HepG2 (cell line): Measurements from ENCODE around the gene IER2. TPM values are rescaled to one million over a fixed set of nuclear protein-coding genes. Genes with fewer than 3 reads are reported as not detected.

Experiments used
- AKAP8 ChIP-seq: sonication (generic); formaldehyde crosslinking; IDR thresholded peaks from 2 replicates; pipeline ENCODE4 v1.5.1; 2020; ENCODE audit warnings: mild to moderate bottlenecking, missing genetic modification reagents
- ATF7 ChIP-seq, 2 experiments: fragments of 450-650 bp in 1 of 2; sonication (generic) in 1 of 2; formaldehyde crosslinking in 1 of 2; IDR thresholded peaks; 2 replicates each; pipeline versions ENCODE4 v1.4.0 to v1.6.1; 2016 to 2020; ENCODE audit warnings: antibody characterized with exemption in 1 of 2, mild to moderate bottlenecking in 1 of 2, missing genetic modification reagents in 1 of 2
- ATF7-NPFF ChIP-seq: sonication (generic); formaldehyde crosslinking; IDR thresholded peaks from 2 replicates; pipeline ENCODE4 v1.8.1; 2023; ENCODE audit warnings: mild to moderate bottlenecking, low read depth, missing genetic modification reagents, moderate library complexity
- DNMT3B ChIP-seq: conservative IDR thresholded peaks from 2 replicates; pipeline ENCODE4 v1.6.1; 2016; ENCODE audit warnings: missing biosample characterization, control low read depth
- HDAC1 ChIP-seq: sonication (generic); formaldehyde crosslinking; IDR thresholded peaks from 2 replicates; pipeline ENCODE4 v1.5.1; 2020; ENCODE audit warnings: mild to moderate bottlenecking, missing genetic modification reagents
- KMT2B ChIP-seq: IDR thresholded peaks from 2 replicates; pipeline ENCODE4 v1.6.1; 2016; ENCODE audit warnings: missing genetic modification reagents, missing compliant biosample characterization
- MAZ ChIP-seq, 2 experiments: sonication (generic) in 1 of 2; formaldehyde crosslinking in 1 of 2; IDR thresholded peaks; 2 replicates each; pipeline versions ENCODE4 v1.5.0 to v1.6.1; 2012 to 2020; ENCODE audit warnings: low read depth in 2 of 2, mild to moderate bottlenecking in 2 of 2, borderline replicate concordance in 1 of 2, improper control_type of control experiment in 1 of 2, low read length in 1 of 2, missing genetic modification reagents in 1 of 2, moderate library complexity in 1 of 2
- PLRG1 ChIP-seq: fragments of 450-650 bp; conservative IDR thresholded peaks from 2 replicates; pipeline ENCODE4 v1.6.1; 2016
- PRDM10 ChIP-seq: sonication (generic); formaldehyde crosslinking; IDR thresholded peaks from 2 replicates; pipeline ENCODE4 v1.4.0; 2020; ENCODE audit warnings: low read depth, missing genetic modification reagents
- ZNF326 ChIP-seq: sonication (generic); formaldehyde crosslinking; IDR thresholded peaks from 2 replicates; pipeline ENCODE4 v1.4.0; 2020; ENCODE audit warnings: missing genetic modification reagents, borderline replicate concordance
- ZNF512 ChIP-seq: sonication (generic); formaldehyde crosslinking; IDR thresholded peaks from 2 replicates; pipeline ENCODE4 v1.4.0; 2020; ENCODE audit warnings: mild to moderate bottlenecking, missing genetic modification reagents
- ZNF562 ChIP-seq: sonication (generic); formaldehyde crosslinking; IDR thresholded peaks from 2 replicates; pipeline ENCODE4 v1.8.0; 2022; ENCODE audit warnings: missing genetic modification reagents, borderline replicate concordance
- ZNF569 ChIP-seq: sonication (generic); formaldehyde crosslinking; IDR thresholded peaks from 2 replicates; pipeline ENCODE4 v1.5.0; 2020; ENCODE audit warnings: mild to moderate bottlenecking, missing genetic modification reagents, moderate library complexity, borderline replicate concordance
- ZNF570 ChIP-seq: sonication (generic); formaldehyde crosslinking; IDR thresholded peaks from 2 replicates; pipeline ENCODE4 v1.4.0; 2020; ENCODE audit warnings: mild to moderate bottlenecking, missing genetic modification reagents, borderline replicate concordance
- ZNF747 ChIP-seq: sonication (generic); formaldehyde crosslinking; IDR thresholded peaks from 2 replicates; pipeline ENCODE4 v1.8.1; 2023; ENCODE audit warnings: missing genetic modification reagents, mild to moderate bottlenecking, borderline replicate concordance
- ZNF768 ChIP-seq: sonication (generic); formaldehyde crosslinking; IDR thresholded peaks from 2 replicates; pipeline ENCODE4 v1.4.0; 2020; ENCODE audit warnings: missing genetic modification reagents
- polyA plus RNA-seq, 8 experiments: library from polyadenylated mRNA; depleted of rRNA in 3 of 8; stranded (reverse) in 7 of 8; unstranded in 1 of 8; fragments of >200 nt; fragmentation: Illumina TruSeq in 4 of 8; extraction: Trizol in 4 of 8; gene quantifications; 2 replicates each; pipeline versions ENCODE4 v1.2.1 to v1.2.3, GENCODE V29; 2011 to 2016; ENCODE audit warnings: low read depth in 4 of 8, missing spikeins in 1 of 8, mixed read lengths in 1 of 8; ENCODE audit not compliant: insufficient read depth in 1 of 8
- total RNA-seq, 5 experiments: library from RNA; depleted of rRNA; stranded (reverse); fragments of >200 nt; fragmentation: Illumina TruSeq; extraction: Trizol; gene quantifications; 2 replicates each; pipeline ENCODE4 v1.2.3, GENCODE V29; 2016; ENCODE audit warnings: low read depth in 1 of 5
- TF ChIP-seq, protein P1 (sequence below): sonication (generic); formaldehyde crosslinking; IDR thresholded peaks from 2 replicates; pipeline ENCODE4 v1.4.0; 2020; ENCODE audit warnings: missing genetic modification reagents, borderline replicate concordance
- TF ChIP-seq, protein P2 (sequence below): sonication (generic); formaldehyde crosslinking; IDR thresholded peaks from 2 replicates; pipeline ENCODE4; 2020; ENCODE audit warnings: missing genetic modification reagents, mild to moderate bottlenecking, borderline replicate concordance

The IER2 gene
- total and polyA plus RNA-seq, 2 of the 13 experiments (the other 11 are each of a cell fraction or from before 2014, with no cell fraction given): 10.1 to 14.3 TPM

- TF ChIP-seq, protein P1, sequence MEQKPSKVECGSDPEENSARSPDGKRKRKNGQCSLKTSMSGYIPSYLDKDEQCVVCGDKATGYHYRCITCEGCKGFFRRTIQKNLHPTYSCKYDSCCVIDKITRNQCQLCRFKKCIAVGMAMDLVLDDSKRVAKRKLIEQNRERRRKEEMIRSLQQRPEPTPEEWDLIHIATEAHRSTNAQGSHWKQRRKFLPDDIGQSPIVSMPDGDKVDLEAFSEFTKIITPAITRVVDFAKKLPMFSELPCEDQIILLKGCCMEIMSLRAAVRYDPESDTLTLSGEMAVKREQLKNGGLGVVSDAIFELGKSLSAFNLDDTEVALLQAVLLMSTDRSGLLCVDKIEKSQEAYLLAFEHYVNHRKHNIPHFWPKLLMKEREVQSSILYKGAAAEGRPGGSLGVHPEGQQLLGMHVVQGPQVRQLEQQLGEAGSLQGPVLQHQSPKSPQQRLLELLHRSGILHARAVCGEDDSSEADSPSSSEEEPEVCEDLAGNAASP: no peak
- TF ChIP-seq HDAC1 (peak; percentile 55), AKAP8 (CRISPR knock-in tag) (0 out of 2 replicates have a peak, but pooled peaks have one; percentile 5), PLRG1 (no peak), ZNF747 (CRISPR knock-in tag) (no peak), DNMT3B (CRISPR knock-in tag) (no peak), ATF7-NPFF (CRISPR knock-in tag) (0 out of 2 replicates have a peak, but pooled peaks have one; percentile 17), ZNF768 (CRISPR knock-in tag) (no peak), MAZ (IDR thresholded peaks at IDR 0.05; ENCODE audit: borderline replicate concordance, low read depth, low read length) (no peak), MAZ (CRISPR knock-in tag; IDR thresholded peaks at IDR 0.05; ENCODE audit: low read depth) (no peak), ZNF562 (CRISPR knock-in tag) (no peak), ATF7 (IDR thresholded peaks at IDR 0.05) (peak; percentile 55), ATF7 (CRISPR knock-in tag; IDR thresholded peaks at IDR 0.05) (no peak), ZNF512 (CRISPR knock-in tag) (no peak), KMT2B (CRISPR knock-in tag) (no peak), ZNF326 (no peak), PRDM10 (CRISPR knock-in tag) (no peak), ZNF569 (no peak), ZNF570 (CRISPR knock-in tag) (no peak)
- TF ChIP-seq, protein P2, sequence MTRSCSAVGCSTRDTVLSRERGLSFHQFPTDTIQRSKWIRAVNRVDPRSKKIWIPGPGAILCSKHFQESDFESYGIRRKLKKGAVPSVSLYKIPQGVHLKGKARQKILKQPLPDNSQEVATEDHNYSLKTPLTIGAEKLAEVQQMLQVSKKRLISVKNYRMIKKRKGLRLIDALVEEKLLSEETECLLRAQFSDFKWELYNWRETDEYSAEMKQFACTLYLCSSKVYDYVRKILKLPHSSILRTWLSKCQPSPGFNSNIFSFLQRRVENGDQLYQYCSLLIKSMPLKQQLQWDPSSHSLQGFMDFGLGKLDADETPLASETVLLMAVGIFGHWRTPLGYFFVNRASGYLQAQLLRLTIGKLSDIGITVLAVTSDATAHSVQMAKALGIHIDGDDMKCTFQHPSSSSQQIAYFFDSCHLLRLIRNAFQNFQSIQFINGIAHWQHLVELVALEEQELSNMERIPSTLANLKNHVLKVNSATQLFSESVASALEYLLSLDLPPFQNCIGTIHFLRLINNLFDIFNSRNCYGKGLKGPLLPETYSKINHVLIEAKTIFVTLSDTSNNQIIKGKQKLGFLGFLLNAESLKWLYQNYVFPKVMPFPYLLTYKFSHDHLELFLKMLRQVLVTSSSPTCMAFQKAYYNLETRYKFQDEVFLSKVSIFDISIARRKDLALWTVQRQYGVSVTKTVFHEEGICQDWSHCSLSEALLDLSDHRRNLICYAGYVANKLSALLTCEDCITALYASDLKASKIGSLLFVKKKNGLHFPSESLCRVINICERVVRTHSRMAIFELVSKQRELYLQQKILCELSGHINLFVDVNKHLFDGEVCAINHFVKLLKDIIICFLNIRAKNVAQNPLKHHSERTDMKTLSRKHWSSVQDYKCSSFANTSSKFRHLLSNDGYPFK (CRISPR knock-in tag): no peak
These were observed 4.1 kb downstream of the IER2 start (continued) for GRCh38 chr19:13154241-13154778.
